Measurements from ENCODE around the gene SAP30BP.

SAP30BP gene

GRCh38 chr17:75668489-75668888 lies 1.4 kb downstream of the SAP30BP start:
- no peak overlapping the region for H3K4me3 ChIP-seq (ENCODE audit: low read depth, low read length)
- peaks cover 35% of the 10 kb centered on the region for H3K79me2 ChIP-seq
- no peak overlapping the region for H3K4me2 ChIP-seq (ENCODE audit: low read length)
- H3K9me3 ChIP-seq (ENCODE audit: control insufficient read depth, low read length), result no peaks in the 10 kb centered on the region
- H3K27me3 ChIP-seq (ENCODE audit: control insufficient read depth, insufficient read depth, low read length), result no peaks in the 10 kb centered on the region
- H3K27ac ChIP-seq, result no peak overlapping the region
- H3K36me3 ChIP-seq (ENCODE audit: control insufficient read depth, insufficient read depth, low read length), result no peaks in the 10 kb centered on the region
- H2AFZ ChIP-seq, result no peak overlapping the region
- no peak overlapping the region for H3K9ac ChIP-seq
- TF ChIP-seq CTCF (IDR thresholded peaks at IDR 0.05), result no peak
- peaks cover 11% of the 10 kb centered on the region for H3K4me1 ChIP-seq

GRCh38 chr17:75670868-75671267 lies 3.7 kb downstream of the SAP30BP start:
- Histone ChIP-seq H3K4me1 (peaks cover 16% of the 10 kb centered on the region), H3K79me2 (peaks cover 35% of the 10 kb centered on the region), H2AFZ (no peak overlapping the region), H3K36me3 (ENCODE audit: control insufficient read depth, insufficient read depth, low read length) (no peaks in the 10 kb centered on the region), H3K27me3 (ENCODE audit: control insufficient read depth, insufficient read depth, low read length) (no peaks in the 10 kb centered on the region), H3K4me3 (ENCODE audit: low read depth, low read length) (no peak overlapping the region), H3K27ac (no peak overlapping the region), H3K4me2 (ENCODE audit: low read length) (no peak overlapping the region), H3K9me3 (ENCODE audit: control insufficient read depth, low read length) (no peaks in the 10 kb centered on the region), H3K9ac (no peak overlapping the region)
- no peak for TF ChIP-seq CTCF (IDR thresholded peaks at IDR 0.05)

GRCh38 chr17:75672011-75672410 lies 4.9 kb downstream of the SAP30BP start:
- Histone ChIP-seq H3K4me1 (peaks cover 14% of the 10 kb centered on the region), H3K79me2 (peaks cover 29% of the 10 kb centered on the region), H3K9ac (no peak overlapping the region), H3K9me3 (ENCODE audit: control insufficient read depth, low read length) (no peaks in the 10 kb centered on the region), H3K4me2 (ENCODE audit: low read length) (no peak overlapping the region), H3K36me3 (ENCODE audit: control insufficient read depth, insufficient read depth, low read length) (no peaks in the 10 kb centered on the region), H3K27me3 (ENCODE audit: control insufficient read depth, insufficient read depth, low read length) (no peaks in the 10 kb centered on the region), H2AFZ (no peak overlapping the region), H3K27ac (no peak overlapping the region), H3K4me3 (ENCODE audit: low read depth, low read length) (no peak overlapping the region)
- TF ChIP-seq CTCF (IDR thresholded peaks at IDR 0.05), result no peak

- Histone ChIP-seq H3K4me3 (ENCODE audit: low read depth, low read length) (no peak overlapping the region), H3K79me2 (peaks cover 20% of the 10 kb centered on the region), H3K4me2 (ENCODE audit: low read length) (no peak overlapping the region), H3K36me3 (ENCODE audit: control insufficient read depth, insufficient read depth, low read length) (no peaks in the 10 kb centered on the region), H3K27ac (no peak overlapping the region), H2AFZ (no peak overlapping the region), H3K27me3 (ENCODE audit: control insufficient read depth, insufficient read depth, low read length) (no peaks in the 10 kb centered on the region), H3K9me3 (ENCODE audit: control insufficient read depth, low read length) (no peaks in the 10 kb centered on the region), H3K9ac (no peak overlapping the region), H3K4me1 (peaks cover 6% of the 10 kb centered on the region)
- no peak for TF ChIP-seq CTCF (IDR thresholded peaks at IDR 0.05)
Observed at GRCh38 chr17:75673487-75673886, 6.3 kb downstream of the SAP30BP start.

- Histone ChIP-seq H3K9me3 (ENCODE audit: control insufficient read depth, low read length) (no peaks in the 10 kb centered on the region), H3K27ac (no peak overlapping the region), H3K36me3 (ENCODE audit: control insufficient read depth, insufficient read depth, low read length) (no peaks in the 10 kb centered on the region), H3K4me3 (ENCODE audit: low read depth, low read length) (no peak overlapping the region), H3K4me2 (ENCODE audit: low read length) (no peak overlapping the region), H3K27me3 (ENCODE audit: control insufficient read depth, insufficient read depth, low read length) (no peaks in the 10 kb centered on the region), H3K9ac (no peak overlapping the region), H3K79me2 (peaks cover 34% of the 10 kb centered on the region), H3K4me1 (peaks cover 8% of the 10 kb centered on the region), H2AFZ (no peak overlapping the region)
- no peak for TF ChIP-seq CTCF (IDR thresholded peaks at IDR 0.05)
Observed at GRCh38 chr17:75676461-75676860, 9.3 kb downstream of the SAP30BP start.

All from parathyroid adenoma (tissue), 2 donors.